Breast epithelium (tissue), 4 donors: ENCODE results near the gene TAF11. TPM values are rescaled to one million over a fixed set of nuclear protein-coding genes. Genes with fewer than 3 reads are reported as not detected.

Source experiments
- DNase-seq, 2 donors: peaks; one replicate each; pipeline ENCODE4 v3.0.0-alpha.2; 2019; ENCODE audit warnings: low spot score in 2 of 2
- H3K27ac ChIP-seq, 2 donors: fragments of 200-600 bp; sonication (generic) in 1 of 2; one replicate each; pipeline ENCODE4 v1.5.1; 2016 to 2019; ENCODE audit warnings: mild to moderate bottlenecking in 1 of 2
- H3K27me3 ChIP-seq, 2 donors: fragments of 200-600 bp; sonication (generic) in 1 of 2; one replicate each; pipeline versions ENCODE4 v1.5.1 to v1.6.0; 2017 to 2019; ENCODE audit warnings: control low read depth in 1 of 2, mild to moderate bottlenecking in 1 of 2
- H3K36me3 ChIP-seq: fragments of 200-600 bp; one replicate; pipeline ENCODE4 v1.5.1; 2019
- H3K4me1 ChIP-seq, 2 donors: fragments of 200-600 bp; sonication (generic); one replicate each; pipeline ENCODE4 v1.5.1; 2016 to 2019; ENCODE audit warnings: control low read depth in 1 of 2
- H3K4me3 ChIP-seq, 3 donors: fragments of 200-600 bp; sonication (generic); 1 replicate in 2 of 3; 2 replicates in 1 of 3; pipeline ENCODE4 v1.5.1; 2016 to 2019; ENCODE audit warnings: mild to moderate bottlenecking in 3 of 3, moderate library complexity in 2 of 3
- H3K9me3 ChIP-seq, 2 donors: fragments of 200-600 bp; sonication (generic) in 1 of 2; one replicate each; pipeline ENCODE4 v1.5.1; 2016 to 2019; ENCODE audit warnings: control low read depth in 1 of 2
- CTCF ChIP-seq, 3 donors: fragments of 450-650 bp; IDR thresholded peaks; one replicate each; pipeline ENCODE4 v1.5.1; 2016 to 2017; ENCODE audit warnings: antibody characterized with exemption in 3 of 3, mild to moderate bottlenecking in 3 of 3, moderate library complexity in 3 of 3
- POLR2A ChIP-seq: fragments of 450-650 bp; IDR thresholded peaks from one replicate; pipeline ENCODE4 v1.6.1; 2016; ENCODE audit warnings: antibody characterized with exemption, mild to moderate bottlenecking, moderate library complexity
- POLR2AphosphoS5 ChIP-seq, 3 donors: sonication (generic); formaldehyde crosslinking; IDR thresholded peaks; one replicate each; pipeline ENCODE4 v1.6.1; 2017; ENCODE audit warnings: antibody characterized with exemption in 3 of 3
- intact Hi-C: fragments of 100-400 bp; cut with DNase I; formaldehyde crosslinking; loops from one replicate; pipeline ENCODE4 v1.15.1; 2023; ENCODE audit warnings: low total_unique reads
- total RNA-seq, 3 donors: library from RNA; depleted of rRNA; stranded (reverse); fragments of >200 nt; gene quantifications; one replicate each; pipeline ENCODE4 v1.1.0, GENCODE V29; 2016

The TAF11 gene
- total RNA-seq, 3 donors from 2014 or later: 17.4 to 24.2 (median 19.3) TPM

- no peak overlapping the region for H3K4me3 ChIP-seq
- no peaks in the 10 kb centered on the region for H3K9me3 ChIP-seq
- intact Hi-C loops: no loop called here
- DNase-seq: no peak
- H3K36me3 ChIP-seq: no peaks in the 10 kb centered on the region
- no peak overlapping the region for H3K27ac ChIP-seq
- no peaks in the 10 kb centered on the region for H3K4me1 ChIP-seq
- no peaks in the 10 kb centered on the region for H3K27me3 ChIP-seq
- TF ChIP-seq POLR2AphosphoS5 (IDR thresholded peaks at IDR 0.05): no peak
- TF ChIP-seq POLR2A: no peak
- TF ChIP-seq CTCF (IDR thresholded peaks at IDR 0.05): no peak
Observed at GRCh38 chr6:34872332-34872731, 15.5 kb downstream of the TAF11 start.

- TF ChIP-seq POLR2AphosphoS5 (IDR thresholded peaks at IDR 0.05) (no peak), POLR2A (no peak), CTCF (IDR thresholded peaks at IDR 0.05) (no peak)
- H3K27ac ChIP-seq: no peak overlapping the region
- H3K4me3 ChIP-seq: no peak overlapping the region
- H3K9me3 ChIP-seq: no peaks in the 10 kb centered on the region
- DNase-seq: no peak
- intact Hi-C loops: no loop called here
- H3K36me3 ChIP-seq: no peaks in the 10 kb centered on the region
- H3K4me1 ChIP-seq: no peaks in the 10 kb centered on the region
- no peaks in the 10 kb centered on the region for H3K27me3 ChIP-seq
Observed at GRCh38 chr6:34871853-34872252, 16.0 kb downstream of the TAF11 start.

- Histone ChIP-seq H3K36me3 (no peaks in the 10 kb centered on the region), H3K27me3 (no peaks in the 10 kb centered on the region), H3K4me1 (no peaks in the 10 kb centered on the region), H3K9me3 (no peaks in the 10 kb centered on the region), H3K27ac (no peak overlapping the region), H3K4me3 (no peak overlapping the region)
- TF ChIP-seq POLR2AphosphoS5 (IDR thresholded peaks at IDR 0.05): no peak
- intact Hi-C loops: no loop called here
- no peak for DNase-seq
Observed at GRCh38 chr6:34867484-34867883, 20.4 kb downstream of the TAF11 start.

GRCh38 chr6:34866509-34866908, 21.3 kb downstream of the TAF11 start:
- Histone ChIP-seq H3K27me3 (no peaks in the 10 kb centered on the region), H3K27ac (no peak overlapping the region), H3K4me3 (no peak overlapping the region), H3K36me3 (no peaks in the 10 kb centered on the region), H3K9me3 (no peaks in the 10 kb centered on the region), H3K4me1 (no peaks in the 10 kb centered on the region)
- DNase-seq: no peak
- no peak for TF ChIP-seq CTCF (IDR thresholded peaks at IDR 0.05)
- no peak for TF ChIP-seq POLR2A
- intact Hi-C loops: no loop called here

GRCh38 chr6:34865107-34865506, 22.7 kb downstream of the TAF11 start:
- Histone ChIP-seq H3K27ac (no peak overlapping the region), H3K36me3 (no peaks in the 10 kb centered on the region), H3K27me3 (no peaks in the 10 kb centered on the region), H3K4me1 (no peaks in the 10 kb centered on the region), H3K9me3 (no peaks in the 10 kb centered on the region), H3K4me3 (no peak overlapping the region)
- intact Hi-C loops: no loop called here
- TF ChIP-seq POLR2A (no peak), CTCF (IDR thresholded peaks at IDR 0.05) (no peak), POLR2AphosphoS5 (IDR thresholded peaks at IDR 0.05) (no peak)
- DNase-seq: no peak

GRCh38 chr6:34864007-34864406, 23.8 kb downstream of the TAF11 start:
- DNase-seq: no peak
- no peak overlapping the region for H3K27ac ChIP-seq
- intact Hi-C loops: no loop called here
- no peak overlapping the region for H3K4me3 ChIP-seq
- no peaks in the 10 kb centered on the region for H3K27me3 ChIP-seq
- H3K4me1 ChIP-seq: no peaks in the 10 kb centered on the region
- no peak for TF ChIP-seq CTCF (IDR thresholded peaks at IDR 0.05)
- TF ChIP-seq POLR2AphosphoS5 (IDR thresholded peaks at IDR 0.05): no peak
- H3K9me3 ChIP-seq: no peaks in the 10 kb centered on the region
- H3K36me3 ChIP-seq: no peaks in the 10 kb centered on the region
